Dendritic cell treated with granulocyte-macrophage colony-stimulating factor and Interleukin-4, amounts not matched to agents 40 ng/mL and 50 ng/mL, for 4 days (primary cell): ENCODE results near the gene HPD.

Experiments used
- H3K27ac Mint-ChIP-seq: one replicate; pipeline ENCODE4 v1.8.0; 2022; ENCODE audit warnings: mild to moderate bottlenecking, mixed read lengths
- H3K27me3 Mint-ChIP-seq: one replicate; pipeline ENCODE4 v1.8.0; 2022; ENCODE audit warnings: mild to moderate bottlenecking, mixed read lengths
- H3K36me3 Mint-ChIP-seq: one replicate; pipeline ENCODE4 v1.8.0; 2022; ENCODE audit warnings: low read depth, mixed read lengths
- H3K4me1 Mint-ChIP-seq: one replicate; pipeline ENCODE4 v1.8.0; 2022; ENCODE audit warnings: low read depth, mixed read lengths
- H3K4me3 Mint-ChIP-seq: one replicate; pipeline ENCODE4 v1.8.0; 2022; ENCODE audit warnings: mild to moderate bottlenecking, moderate library complexity, mixed read lengths
- H3K9me3 Mint-ChIP-seq: one replicate; pipeline ENCODE4 v1.8.0; 2022; ENCODE audit warnings: mixed read lengths
- intact Hi-C: fragments of 100-400 bp; cut with micrococcal nuclease; formaldehyde crosslinking; loops from one replicate; pipeline ENCODE4 v1.15.0; 2022

Gene HPD

GRCh38 chr12:121799842-121800693 is 58.6 kb downstream of the HPD start:
- Mint-ChIP-seq H3K9me3 (no peaks in the 10 kb centered on the region), H3K36me3 (peaks cover 91% of the 10 kb centered on the region), H3K27ac (peak overlapping the region; percentile 100), H3K4me1 (peaks cover 39% of the 10 kb centered on the region), H3K27me3 (no peaks in the 10 kb centered on the region), H3K4me3 (peak overlapping the region; percentile 86)
- intact Hi-C loops = no loop called here

GRCh38 chr12:121799156-121799841 is 59.4 kb downstream of the HPD start:
- no peaks in the 10 kb centered on the region for H3K9me3 Mint-ChIP-seq

GRCh38 chr12:121798787-121799155 is 59.9 kb downstream of the HPD start:
- Mint-ChIP-seq H3K36me3 (peaks cover 87% of the 10 kb centered on the region), H3K27me3 (no peaks in the 10 kb centered on the region), H3K27ac (peak overlapping the region; percentile 100), H3K4me3 (peak overlapping the region; percentile 86), H3K9me3 (no peaks in the 10 kb centered on the region), H3K4me1 (peaks cover 52% of the 10 kb centered on the region)
- intact Hi-C loops = no loop called here

More at GRCh38 chr12:121799156-121799841, 59.4 kb downstream of the HPD start:
- intact Hi-C loops = no loop called here
- H3K27me3 Mint-ChIP-seq = no peaks in the 10 kb centered on the region
- H3K4me3 Mint-ChIP-seq = peak overlapping the region; percentile 86
- peaks cover 46% of the 10 kb centered on the region for H3K4me1 Mint-ChIP-seq
- H3K36me3 Mint-ChIP-seq = peaks cover 90% of the 10 kb centered on the region
- H3K27ac Mint-ChIP-seq = peak overlapping the region; percentile 100

GRCh38 chr12:121797937-121798786 is 60.5 kb downstream of the HPD start:
- H3K4me1 Mint-ChIP-seq = peaks cover 52% of the 10 kb centered on the region

GRCh38 chr12:121796855-121797751 is 61.6 kb downstream of the HPD start:
- intact Hi-C loops = no loop called here
- Mint-ChIP-seq H3K4me1 (peaks cover 58% of the 10 kb centered on the region), H3K36me3 (peaks cover 71% of the 10 kb centered on the region), H3K9me3 (no peaks in the 10 kb centered on the region), H3K27ac (peak overlapping the region; percentile 47), H3K4me3 (peak overlapping the region; percentile 54), H3K27me3 (no peaks in the 10 kb centered on the region)

More at GRCh38 chr12:121797937-121798786, 60.5 kb downstream of the HPD start:
- Mint-ChIP-seq H3K9me3 (no peaks in the 10 kb centered on the region), H3K4me3 (peak overlapping the region; percentile 86), H3K27ac (peak overlapping the region; percentile 53), H3K27me3 (no peaks in the 10 kb centered on the region), H3K36me3 (peaks cover 81% of the 10 kb centered on the region)
- intact Hi-C loops = no loop called here

- Mint-ChIP-seq H3K27me3 (no peaks in the 10 kb centered on the region), H3K4me3 (peak overlapping the region; percentile 78)
- intact Hi-C loops = loop anchor here (1.0 to 2.0 kb wide), 2 partner anchors 17 to 94 kb away; partner anchors contain the start of gene PSMD9
Measured at GRCh38 chr12:121795034-121795968, 63.4 kb downstream of the HPD start.

GRCh38 chr12:121794534-121795033 is 64.1 kb downstream of the HPD start:
- peak overlapping the region; percentile 89 for H3K27ac Mint-ChIP-seq
- peaks cover 84% of the 10 kb centered on the region for H3K4me1 Mint-ChIP-seq
- intact Hi-C loops = loop anchor here (1.0 to 5.0 kb wide), 4 partner anchors 18 to 97 kb away; partner anchors contain the start of gene PSMD9
- H3K36me3 Mint-ChIP-seq = peaks cover 59% of the 10 kb centered on the region
- no peaks in the 10 kb centered on the region for H3K9me3 Mint-ChIP-seq
- H3K4me3 Mint-ChIP-seq = peak overlapping the region; percentile 78
- H3K27me3 Mint-ChIP-seq = no peaks in the 10 kb centered on the region

More at GRCh38 chr12:121795034-121795968, 63.4 kb downstream of the HPD start:
- peak overlapping the region; percentile 89 for H3K27ac Mint-ChIP-seq
- peaks cover 63% of the 10 kb centered on the region for H3K36me3 Mint-ChIP-seq
- no peaks in the 10 kb centered on the region for H3K9me3 Mint-ChIP-seq
- H3K4me1 Mint-ChIP-seq = peaks cover 77% of the 10 kb centered on the region

GRCh38 chr12:121793838-121794533 is 64.7 kb downstream of the HPD start:
- no peaks in the 10 kb centered on the region for H3K9me3 Mint-ChIP-seq
- peaks cover 54% of the 10 kb centered on the region for H3K36me3 Mint-ChIP-seq
- H3K4me3 Mint-ChIP-seq = peak overlapping the region; percentile 78
- peaks cover 84% of the 10 kb centered on the region for H3K4me1 Mint-ChIP-seq
- intact Hi-C loops = loop anchor here (1.0 to 5.0 kb wide), 3 partner anchors 18 to 97 kb away; partner anchors contain the start of gene PSMD9
- H3K27me3 Mint-ChIP-seq = no peaks in the 10 kb centered on the region
- H3K27ac Mint-ChIP-seq = peak overlapping the region; percentile 89

- no peaks in the 10 kb centered on the region for H3K9me3 Mint-ChIP-seq
- intact Hi-C loops = loop anchor here (5.0 kb wide), 1 partner anchor 96 kb away; no protein-coding TSS in a partner anchor
- H3K4me1 Mint-ChIP-seq = peaks cover 84% of the 10 kb centered on the region
- H3K36me3 Mint-ChIP-seq = peaks cover 48% of the 10 kb centered on the region
- H3K4me3 Mint-ChIP-seq = peak within 1 kb of the TSS; percentile 78
- peak within 1 kb of the TSS; percentile 89 for H3K27ac Mint-ChIP-seq
- H3K27me3 Mint-ChIP-seq = no peaks in the 10 kb centered on the region
Measured at GRCh38 chr12:121793440-121793837, 65.2 kb downstream of the HPD start, which contains the start of gene RHOF. RHOF (minus strand) TSS chr12:121793688; CDS start chr12:121793633, 55 bp downstream.

GRCh38 chr12:121792607-121793439 is 65.8 kb downstream of the HPD start:
- peaks cover 84% of the 10 kb centered on the region for H3K4me1 Mint-ChIP-seq
- H3K27ac Mint-ChIP-seq = peak overlapping the region; percentile 89
- peaks cover 42% of the 10 kb centered on the region for H3K36me3 Mint-ChIP-seq
- intact Hi-C loops = loop anchor here (5.0 kb wide), 1 partner anchor 96 kb away; no protein-coding TSS in a partner anchor
- H3K9me3 Mint-ChIP-seq = no peaks in the 10 kb centered on the region
- H3K27me3 Mint-ChIP-seq = no peaks in the 10 kb centered on the region
- peak overlapping the region; percentile 78 for H3K4me3 Mint-ChIP-seq
